Posterior vena cava (tissue), 2 donors: ENCODE results near the gene C1D. TPM values are rescaled to one million over a fixed set of nuclear protein-coding genes. Genes with fewer than 3 reads are reported as not detected.
"Not testable (repeated sequence)": the region's sequence is repeated elsewhere in the genome, so short reads cannot be mapped to it uniquely, and the experiment has no call there.

ENCODE experiments used
- DNase-seq: peaks from one replicate; pipeline ENCODE4 v3.0.0-alpha.2; 2020; ENCODE audit warnings: low spot score
- intact Hi-C, 2 donors: fragments of 100-400 bp; cut with DNase I; formaldehyde crosslinking; loops; one replicate each; pipeline versions ENCODE4 v1.14.1 to v1.14.2; 2022 to 2023
- total RNA-seq, 2 donors: library from RNA; stranded (reverse); fragmentation: NEBNext Ultra II Directional; extraction: Animal tissue kit (Norgen Biotek cat#: 25700); gene quantifications; one replicate each; pipeline ENCODE4 v1.2.1, GENCODE V29; 2021
- donor health status: DM: yes; HTN: yes; CAD: no.
- donor health status: DM: yes; HTN: yes; CAD: no.

The C1D gene
- total RNA-seq, 2 donors from 2014 or later, result 18.9 to 21.8 TPM

- DNase-seq, result no peak
- intact Hi-C loops, result loop anchor here in 1 of 2 donors (10.0 kb wide), 2 partner anchors 186 to 1606 kb away; no protein-coding TSS in a partner anchor
Observed at GRCh38 chr2:68030529-68030928, 32.3 kb downstream of the C1D start.

- no peak for DNase-seq
- intact Hi-C loops, result loop anchor here in 1 of 2 donors (10.0 kb wide), 1 partner anchor 173 kb away; no protein-coding TSS in a partner anchor
Observed at GRCh38 chr2:68027959-68028358, 34.8 kb downstream of the C1D start.

GRCh38 chr2:68024450-68024849, 38.4 kb downstream of the C1D start:
- intact Hi-C loops, result loop anchor here in 1 of 2 donors (10.0 kb wide), 1 partner anchor 170 kb away; no protein-coding TSS in a partner anchor
- DNase-seq, result no peak

GRCh38 chr2:68023904-68024303, 38.9 kb downstream of the C1D start:
- DNase-seq, result no peak
- intact Hi-C loops, result loop anchor here in 1 of 2 donors (10.0 kb wide), 1 partner anchor 169 kb away; no protein-coding TSS in a partner anchor

GRCh38 chr2:68018727-68019126, 44.1 kb downstream of the C1D start:
- intact Hi-C loops, result no loop called here
- DNase-seq, result no peak

GRCh38 chr2:68009526-68009925, 53.3 kb downstream of the C1D start:
- intact Hi-C loops, result no loop called here
- DNase-seq, result no peak

GRCh38 chr2:68000170-68000825, 62.5 kb downstream of the C1D start:
- intact Hi-C loops, result no loop called here
- DNase-seq, result no peak

GRCh38 chr2:67999332-67999731, 63.5 kb downstream of the C1D start:
- no peak for DNase-seq
- intact Hi-C loops, result no loop called here

- DNase-seq, result no peak
- intact Hi-C loops, result no loop called here
Observed at GRCh38 chr2:67997903-67998302, 64.9 kb downstream of the C1D start.

GRCh38 chr2:67997528-67997900, 65.3 kb downstream of the C1D start:
- intact Hi-C loops, result no loop called here
- DNase-seq, result no peak

- intact Hi-C loops, result no loop called here
Observed at GRCh38 chr2:67996772-67997527, 65.9 kb downstream of the C1D start.

GRCh38 chr2:67994716-67995115, 68.1 kb downstream of the C1D start:
- intact Hi-C loops, result no loop called here

More at GRCh38 chr2:67996772-67997527, 65.9 kb downstream of the C1D start:
- DNase-seq, result no peak

GRCh38 chr2:67994069-67994468, 68.7 kb downstream of the C1D start:
- intact Hi-C loops, DNase-seq: not testable (repeated sequence)

More at GRCh38 chr2:67994716-67995115, 68.1 kb downstream of the C1D start:
- no peak for DNase-seq

- no peak for DNase-seq
- intact Hi-C loops, result no loop called here
Observed at GRCh38 chr2:67993329-67993728, 69.5 kb downstream of the C1D start.

- intact Hi-C loops, result no loop called here
- no peak for DNase-seq
Observed at GRCh38 chr2:67991456-67991855, 71.3 kb downstream of the C1D start.

Other genes with a start within 250 kb of the C1D start
- gene PNO1, start 94.9 kb upstream of the C1D start, total RNA-seq, result 10 to 100 TPM; 12.8 to 15.9 TPM
- 10 to 100 TPM; 46.3 to 47.2 TPM for gene PPP3R1, start 189.5 kb upstream of the C1D start, total RNA-seq